NCI-H345 treated with DMSO at 0.1 percent for 48 hours (cell line): Measurements from ENCODE around the gene IFNGR1.
"Not testable (repeated sequence)": the region's sequence is repeated elsewhere in the genome, so short reads cannot be mapped to it uniquely, and the experiment has no call there.

ENCODE experiments used
- DNase-seq: peaks from one replicate; lab custom pipeline; 2025; ENCODE audit not compliant: unreplicated experiment; lab: John Stamatoyannopoulos, UW

The IFNGR1 gene

GRCh38 chr6:137236581-137237355 lies 17.6 kb upstream of the IFNGR1 start:
- DNase-seq = no peak

GRCh38 chr6:137235686-137236085 lies 16.5 kb upstream of the IFNGR1 start:
- no peak for DNase-seq

- DNase-seq = no peak
Observed at GRCh38 chr6:137233911-137234863, 15.0 kb upstream of the IFNGR1 start.

GRCh38 chr6:137231895-137232294 lies 12.7 kb upstream of the IFNGR1 start:
- no peak for DNase-seq

- no peak for DNase-seq
Observed at GRCh38 chr6:137230956-137231555, 11.9 kb upstream of the IFNGR1 start.

- DNase-seq = no peak
Observed at GRCh38 chr6:137230547-137230946, 11.4 kb upstream of the IFNGR1 start.

- no peak for DNase-seq
Observed at GRCh38 chr6:137229075-137229759, 10.0 kb upstream of the IFNGR1 start.

- no peak for DNase-seq
Observed at GRCh38 chr6:137227871-137228302, 8.7 kb upstream of the IFNGR1 start.

- no peak for DNase-seq
Observed at GRCh38 chr6:137226697-137227096, 7.5 kb upstream of the IFNGR1 start.

GRCh38 chr6:137224799-137225198 lies 5.6 kb upstream of the IFNGR1 start:
- no peak for DNase-seq

- no peak for DNase-seq
Observed at GRCh38 chr6:137223370-137224131, 4.4 kb upstream of the IFNGR1 start.

- no peak for DNase-seq
Observed at GRCh38 chr6:137222381-137222780, 3.2 kb upstream of the IFNGR1 start.

GRCh38 chr6:137219664-137220252 lies 573 bp upstream of the IFNGR1 start:
- DNase-seq = no peak

GRCh38 chr6:137218473-137218916 lies 690 bp downstream of the IFNGR1 start:
- no peak for DNase-seq

GRCh38 chr6:137217801-137218472 lies 1.2 kb downstream of the IFNGR1 start:
- no peak for DNase-seq

GRCh38 chr6:137216875-137217553 lies 2.2 kb downstream of the IFNGR1 start:
- no peak for DNase-seq

GRCh38 chr6:137216106-137216505 lies 3.1 kb downstream of the IFNGR1 start:
- no peak for DNase-seq

- DNase-seq = not testable (repeated sequence)
Observed at GRCh38 chr6:137215630-137216029, 3.6 kb downstream of the IFNGR1 start.

- DNase-seq = no peak
Observed at GRCh38 chr6:137214931-137215330, 4.3 kb downstream of the IFNGR1 start.
